Lower lobe of right lung (tissue), 2 donors: ENCODE results near the gene NPLOC4. TPM values are rescaled to one million over a fixed set of nuclear protein-coding genes. Genes with fewer than 3 reads are reported as not detected.
A peak's percentile ranks its signal among the peaks of the same experiment; 100 is the strongest.

Experiments used
- ATAC-seq, 2 donors: fragments of 200-7000 bp; cut with Tn5 transposase; one replicate each; pipeline ENCODE4 v1.9.1; 2020 to 2022; ENCODE audit warnings: mild to moderate bottlenecking in 2 of 2, moderate library complexity in 2 of 2
- DNase-seq: peaks from one replicate; pipeline ENCODE4 v3.0.0-alpha.2; 2020
- H3K27ac ChIP-seq: fragments of 200-600 bp; one replicate; pipeline ENCODE4 v1.8.0; 2022
- H3K27me3 ChIP-seq: fragments of 200-600 bp; one replicate; pipeline ENCODE4 v1.8.0; 2022; ENCODE audit warnings: low read depth
- H3K36me3 ChIP-seq: fragments of 200-600 bp; one replicate; pipeline ENCODE4 v1.8.0; 2022; ENCODE audit warnings: mild to moderate bottlenecking
- H3K4me1 ChIP-seq: fragments of 200-600 bp; one replicate; pipeline ENCODE4 v1.8.0; 2022
- H3K4me3 ChIP-seq: fragments of 200-600 bp; one replicate; pipeline ENCODE4 v1.8.0; 2022; ENCODE audit warnings: mild to moderate bottlenecking
- H3K9me3 ChIP-seq: fragments of 200-600 bp; one replicate; pipeline ENCODE4 v1.8.0; 2022
- intact Hi-C: fragments of 100-400 bp; cut with DNase I; formaldehyde crosslinking; loops from one replicate; pipeline ENCODE4 v1.11.0; 2022
- total RNA-seq: library from RNA; stranded (reverse); fragmentation: NEBNext Ultra II Directional; extraction: Animal tissue kit (Norgen Biotek cat#: 25700); gene quantifications from one replicate; pipeline ENCODE4 v1.2.1, GENCODE V29; 2021
- TF ChIP-seq, protein P1 (sequence below): fragments of 200-600 bp; IDR thresholded peaks from one replicate; pipeline ENCODE4 v1.8.0; 2022; ENCODE audit warnings: antibody characterized with exemption, mild to moderate bottlenecking
- donor health status: DM: no; HTN: yes; CAD: no; lungs with severe emphysema.

The NPLOC4 gene
- total RNA-seq, 1 donor from 2014 or later: 69.6 TPM

GRCh38 chr17:81666342-81667191, 29.7 kb upstream of the NPLOC4 start, which contains the start of the genes CCDC137 and OXLD1:
Gene CCDC137, plus strand, starts transcription at chr17:81666737. Its CDS starts 30 bp downstream, at chr17:81666767.
Gene OXLD1, minus strand, starts transcription at chr17:81666605. Its CDS starts 28 bp downstream, at chr17:81666577.
- ATAC-seq (peak; percentile 98 to 99), DNase-seq (peak; percentile 98)
- TF ChIP-seq, protein P1, sequence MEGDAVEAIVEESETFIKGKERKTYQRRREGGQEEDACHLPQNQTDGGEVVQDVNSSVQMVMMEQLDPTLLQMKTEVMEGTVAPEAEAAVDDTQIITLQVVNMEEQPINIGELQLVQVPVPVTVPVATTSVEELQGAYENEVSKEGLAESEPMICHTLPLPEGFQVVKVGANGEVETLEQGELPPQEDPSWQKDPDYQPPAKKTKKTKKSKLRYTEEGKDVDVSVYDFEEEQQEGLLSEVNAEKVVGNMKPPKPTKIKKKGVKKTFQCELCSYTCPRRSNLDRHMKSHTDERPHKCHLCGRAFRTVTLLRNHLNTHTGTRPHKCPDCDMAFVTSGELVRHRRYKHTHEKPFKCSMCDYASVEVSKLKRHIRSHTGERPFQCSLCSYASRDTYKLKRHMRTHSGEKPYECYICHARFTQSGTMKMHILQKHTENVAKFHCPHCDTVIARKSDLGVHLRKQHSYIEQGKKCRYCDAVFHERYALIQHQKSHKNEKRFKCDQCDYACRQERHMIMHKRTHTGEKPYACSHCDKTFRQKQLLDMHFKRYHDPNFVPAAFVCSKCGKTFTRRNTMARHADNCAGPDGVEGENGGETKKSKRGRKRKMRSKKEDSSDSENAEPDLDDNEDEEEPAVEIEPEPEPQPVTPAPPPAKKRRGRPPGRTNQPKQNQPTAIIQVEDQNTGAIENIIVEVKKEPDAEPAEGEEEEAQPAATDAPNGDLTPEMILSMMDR: no peak
- Histone ChIP-seq H3K4me3 (peak within 1 kb of the TSS; percentile 100), H3K27ac (peak within 1 kb of the TSS; percentile 93), H3K27me3 (no peaks in the 10 kb centered on the region), H3K9me3 (no peaks in the 10 kb centered on the region), H3K4me1 (peaks cover 31% of the 10 kb centered on the region), H3K36me3 (peaks cover 34% of the 10 kb centered on the region)
- intact Hi-C loops: no loop called here

- Histone ChIP-seq H3K27me3 (no peaks in the 10 kb centered on the region), H3K4me1 (peaks cover 31% of the 10 kb centered on the region), H3K4me3 (peak overlapping the region; percentile 100), H3K9me3 (no peaks in the 10 kb centered on the region), H3K27ac (peak overlapping the region; percentile 93), H3K36me3 (peaks cover 29% of the 10 kb centered on the region)
- ATAC-seq (no peak), DNase-seq (no peak)
- TF ChIP-seq, protein P1: no peak
- intact Hi-C loops: no loop called here
Observed at GRCh38 chr17:81666092-81666341, 29.1 kb upstream of the NPLOC4 start.

- intact Hi-C loops: no loop called here
- peak; percentile 62 for DNase-seq
- no peaks in the 10 kb centered on the region for H3K9me3 ChIP-seq
- H3K27me3 ChIP-seq: no peaks in the 10 kb centered on the region
- peaks cover 23% of the 10 kb centered on the region for H3K36me3 ChIP-seq
- peaks cover 31% of the 10 kb centered on the region for H3K4me1 ChIP-seq
- TF ChIP-seq, protein P1: no peak
- H3K27ac ChIP-seq: peak overlapping the region; percentile 93
- ATAC-seq: peak; percentile 52 to 64
- peak overlapping the region; percentile 100 for H3K4me3 ChIP-seq
Observed at GRCh38 chr17:81665205-81666091, 28.5 kb upstream of the NPLOC4 start.

GRCh38 chr17:81664051-81664470, 27.1 kb upstream of the NPLOC4 start:
- no peak for ATAC-seq
- H3K27ac ChIP-seq: no peak overlapping the region
- intact Hi-C loops: no loop called here
- H3K4me3 ChIP-seq: no peak overlapping the region
- no peaks in the 10 kb centered on the region for H3K27me3 ChIP-seq
- H3K36me3 ChIP-seq: peaks cover 11% of the 10 kb centered on the region
- no peak for DNase-seq
- TF ChIP-seq, protein P1: no peak
- peaks cover 31% of the 10 kb centered on the region for H3K4me1 ChIP-seq
- H3K9me3 ChIP-seq: no peaks in the 10 kb centered on the region

DNA sequence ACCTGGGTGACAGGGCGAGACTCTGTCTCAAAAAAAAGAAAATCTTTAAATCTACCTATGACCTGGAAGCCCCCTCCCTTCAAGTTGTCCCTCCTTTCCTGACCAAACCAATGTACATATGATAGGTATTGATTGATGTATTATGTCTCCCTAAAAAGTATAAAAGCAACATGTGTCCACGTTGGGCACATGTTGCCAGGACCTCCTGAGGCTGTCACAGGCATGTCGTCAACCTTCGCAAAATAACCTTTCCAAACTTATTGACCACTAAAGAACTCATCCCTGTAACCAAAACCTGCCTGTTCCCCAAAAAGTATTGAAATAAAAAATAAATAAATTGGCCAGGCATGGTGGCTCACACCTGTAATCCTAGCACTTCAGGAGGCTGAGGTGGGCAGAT, 25.1 kb upstream of the NPLOC4 start:
- Histone ChIP-seq H3K27ac (no peak overlapping the region), H3K27me3 (no peaks in the 10 kb centered on the region), H3K9me3 (no peaks in the 10 kb centered on the region), H3K4me1 (peaks cover 17% of the 10 kb centered on the region), H3K36me3 (peaks cover 11% of the 10 kb centered on the region), H3K4me3 (no peak overlapping the region)
- intact Hi-C loops: no loop called here
- DNase-seq (no peak), ATAC-seq (no peak)
- TF ChIP-seq, protein P1: no peak
